GM19351 (cell line): ENCODE measurements around the gene MCM5.

Experiments used
- ATAC-seq: cut with Tn5 transposase; IDR thresholded peaks from one replicate; pipeline ENCODE4 v1.9.1; 2021; ENCODE audit warnings: mild to moderate bottlenecking, moderate library complexity; ENCODE audit not compliant: unreplicated experiment

MCM5 gene

GRCh38 chr22:35400501-35400790 lies 506 bp downstream of the MCM5 start:
- no peak for ATAC-seq

DNA sequence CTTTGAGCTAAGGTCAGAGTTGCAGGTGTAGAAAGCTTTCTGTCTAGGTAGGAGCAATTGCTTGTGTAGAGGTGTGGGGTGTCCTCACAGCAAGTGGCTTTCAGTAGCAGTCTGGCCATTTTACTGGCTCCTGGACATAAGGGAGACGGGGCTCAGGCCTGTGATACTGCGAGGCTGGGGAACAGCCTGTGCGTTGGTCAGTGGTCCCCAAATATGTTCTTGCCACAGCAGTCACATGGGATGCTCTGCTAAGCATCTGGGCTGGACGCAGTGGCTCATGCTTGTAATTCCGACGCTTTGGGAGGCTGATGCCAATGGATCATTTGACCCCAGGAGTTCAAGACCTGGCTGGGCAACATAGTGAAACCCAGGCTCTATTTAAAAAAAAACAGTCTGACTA lies 1.9 kb downstream of the MCM5 start:
- ATAC-seq, result no peak

DNA sequence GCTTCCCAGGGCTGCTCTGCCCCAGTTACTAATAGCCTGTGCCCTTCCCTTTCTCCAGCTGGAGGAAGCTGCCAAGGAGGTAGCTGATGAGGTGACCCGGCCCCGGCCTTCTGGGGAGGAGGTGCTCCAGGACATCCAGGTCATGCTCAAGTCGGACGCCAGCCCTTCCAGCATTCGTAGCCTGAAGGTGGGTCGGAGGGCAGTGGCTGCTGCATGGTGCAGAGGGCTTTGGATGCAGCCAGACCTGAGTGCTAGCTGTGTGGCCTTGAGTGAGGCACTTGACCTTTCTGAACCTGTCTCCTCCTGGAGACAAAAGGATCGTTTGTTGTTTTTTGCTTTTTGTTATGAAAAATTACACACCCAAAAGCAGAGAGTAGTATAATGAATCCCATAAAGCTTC lies 3.4 kb downstream of the MCM5 start:
- no peak for ATAC-seq

DNA sequence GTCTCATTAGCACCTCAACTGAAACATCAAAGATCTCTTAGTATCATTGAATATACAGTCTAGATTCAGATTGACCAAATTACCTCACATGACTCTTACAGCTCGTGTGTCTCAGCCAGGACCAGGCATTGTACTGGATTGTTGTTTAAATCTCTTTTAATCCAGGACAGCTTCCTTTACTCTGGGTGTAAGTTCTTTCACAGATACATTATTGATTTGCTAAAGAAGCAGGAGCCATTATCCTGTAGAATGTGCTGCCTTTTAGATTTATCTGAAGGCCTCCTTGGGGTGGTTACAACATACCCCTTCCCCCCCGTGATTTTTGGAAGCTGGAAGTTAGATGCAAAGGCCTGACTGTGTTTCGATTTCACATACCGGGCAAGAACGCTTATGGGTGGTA lies 4.2 kb downstream of the MCM5 start:
- ATAC-seq, result no peak

DNA sequence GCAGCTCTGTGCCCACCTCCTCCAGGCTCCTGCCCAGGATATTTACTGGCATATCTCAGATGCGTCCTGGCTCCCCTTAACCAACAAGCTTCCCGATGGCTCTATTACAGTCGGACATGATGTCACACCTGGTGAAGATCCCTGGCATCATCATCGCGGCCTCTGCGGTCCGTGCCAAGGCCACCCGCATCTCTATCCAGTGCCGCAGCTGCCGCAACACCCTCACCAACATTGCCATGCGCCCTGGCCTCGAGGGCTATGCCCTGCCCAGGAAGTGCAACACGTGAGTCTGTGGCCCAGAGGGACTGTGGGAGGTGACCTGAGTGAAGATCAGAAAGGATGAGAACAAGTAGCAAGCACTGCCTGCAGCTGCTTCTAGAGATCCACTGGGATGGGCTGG lies 6.5 kb downstream of the MCM5 start:
- no peak for ATAC-seq

- ATAC-seq, result no peak
These were observed 7.4 kb downstream of the MCM5 start for GRCh38 chr22:35407362-35407761.

GRCh38 chr22:35409783-35410662 lies 10.1 kb downstream of the MCM5 start:
- ATAC-seq, result peak; percentile 72

GRCh38 chr22:35410663-35411034 lies 10.7 kb downstream of the MCM5 start:
- no peak for ATAC-seq

DNA sequence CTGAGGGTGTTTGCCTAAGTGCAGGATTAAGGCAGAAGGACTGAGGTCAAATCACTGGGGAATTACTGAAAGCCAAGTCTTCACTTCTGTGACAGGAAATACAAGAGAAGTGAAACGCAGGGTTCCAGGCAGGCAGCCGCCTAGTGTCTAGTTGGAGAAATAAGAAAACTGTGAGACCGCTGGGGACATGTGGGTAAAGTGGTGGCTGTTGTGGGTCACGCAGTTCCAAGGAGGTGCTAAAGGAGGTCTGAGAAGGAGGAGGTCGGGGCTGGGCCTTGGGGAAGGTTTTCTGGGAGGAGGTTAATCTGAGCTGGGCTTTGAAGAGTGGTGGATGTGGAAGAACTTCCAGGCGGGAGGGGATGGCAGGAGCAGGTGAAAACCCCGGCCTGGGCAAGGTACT lies 11.2 kb downstream of the MCM5 start:
- no peak for ATAC-seq

- ATAC-seq, result no peak
These were observed 13.7 kb downstream of the MCM5 start for GRCh38 chr22:35413624-35414023.

GRCh38 chr22:35417606-35418005 lies 17.7 kb downstream of the MCM5 start:
- ATAC-seq, result no peak

DNA sequence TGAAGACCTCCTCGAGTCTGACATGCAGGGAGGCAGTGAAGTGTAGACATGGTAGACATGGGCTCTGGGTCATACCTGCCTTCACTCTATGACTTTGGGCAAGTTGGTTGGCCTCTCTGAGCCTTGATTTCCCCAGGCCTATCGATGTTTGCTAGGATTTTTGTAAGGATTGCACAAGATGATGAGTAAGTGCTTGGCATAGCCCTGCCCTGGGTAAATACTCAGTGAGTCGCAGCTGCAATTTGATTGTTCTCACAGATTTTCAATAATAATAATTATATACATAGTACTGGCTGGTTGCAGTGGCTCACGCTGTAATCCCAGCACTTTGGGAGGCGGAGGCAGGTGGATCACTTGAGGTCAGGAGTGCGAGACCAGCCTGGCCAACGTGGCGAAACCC lies 18.1 kb downstream of the MCM5 start:
- ATAC-seq, result no peak

DNA sequence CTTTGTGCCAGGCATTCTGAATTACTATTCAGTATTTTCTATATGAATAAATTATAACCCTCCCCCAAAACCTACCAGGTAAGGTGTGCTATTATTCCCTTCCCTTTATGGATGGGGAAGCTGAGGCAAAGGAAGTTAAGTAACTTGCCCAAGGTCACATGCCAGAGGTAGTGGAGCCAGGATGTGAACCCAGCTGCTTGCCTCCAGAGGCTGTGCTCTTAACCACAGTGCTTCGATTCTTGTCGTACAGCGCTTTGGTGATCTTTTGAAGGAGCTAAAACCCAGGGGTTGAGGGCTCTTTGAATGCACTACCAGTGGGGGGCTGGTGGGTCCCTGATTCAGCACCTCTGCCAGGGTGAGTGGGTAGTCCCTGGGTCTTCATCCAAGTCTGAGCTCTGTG lies 18.8 kb downstream of the MCM5 start:
- no peak for ATAC-seq

GRCh38 chr22:35419756-35420155 lies 19.8 kb downstream of the MCM5 start:
- ATAC-seq, result no peak

DNA sequence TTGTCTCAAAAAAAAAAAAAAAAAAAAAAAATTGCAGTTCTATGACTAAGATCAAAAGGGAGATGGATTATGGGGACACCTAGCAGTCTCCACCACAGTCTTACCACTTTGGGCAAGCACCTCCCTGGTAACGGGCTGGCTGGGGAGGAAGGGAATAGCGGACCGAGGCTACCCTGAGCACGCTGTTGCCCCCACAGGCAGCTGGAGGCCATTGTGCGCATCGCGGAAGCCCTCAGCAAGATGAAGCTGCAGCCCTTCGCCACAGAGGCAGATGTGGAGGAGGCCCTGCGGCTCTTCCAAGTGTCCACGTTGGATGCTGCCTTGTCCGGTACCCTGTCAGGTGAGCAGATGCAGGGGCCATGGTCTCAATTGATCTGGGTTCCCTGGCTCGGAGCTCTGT lies 21.2 kb downstream of the MCM5 start:
- ATAC-seq, result no peak

- no peak for ATAC-seq
These were observed 22.2 kb downstream of the MCM5 start for GRCh38 chr22:35422145-35422544.

DNA sequence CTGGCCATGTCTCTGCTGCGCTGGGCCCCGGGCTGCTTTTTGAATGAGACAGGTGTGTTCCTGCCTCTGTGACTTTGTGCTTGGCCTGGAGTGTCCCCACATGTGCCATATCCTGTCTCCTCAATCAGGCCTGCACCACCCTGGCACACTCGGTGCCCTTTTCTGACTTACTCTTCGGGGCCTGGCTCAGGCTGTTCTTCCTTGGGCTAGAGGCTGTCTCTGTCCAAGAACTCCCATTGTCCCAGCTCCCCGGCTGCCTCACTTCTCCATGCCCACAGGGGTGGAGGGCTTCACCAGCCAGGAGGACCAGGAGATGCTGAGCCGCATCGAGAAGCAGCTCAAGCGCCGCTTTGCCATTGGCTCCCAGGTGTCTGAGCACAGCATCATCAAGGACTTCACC lies 23.0 kb downstream of the MCM5 start:
- ATAC-seq, result no peak

GRCh38 chr22:35424081-35424480 lies 24.1 kb downstream of the MCM5 start:
- no peak for ATAC-seq

- no peak for ATAC-seq
These were observed 24.8 kb downstream of the MCM5 start for GRCh38 chr22:35424761-35425160.

- no peak for ATAC-seq
These were observed 25.6 kb downstream of the MCM5 start for GRCh38 chr22:35425546-35425945.

- no peak for ATAC-seq
These were observed 26.2 kb downstream of the MCM5 start for GRCh38 chr22:35425971-35426800.

DNA sequence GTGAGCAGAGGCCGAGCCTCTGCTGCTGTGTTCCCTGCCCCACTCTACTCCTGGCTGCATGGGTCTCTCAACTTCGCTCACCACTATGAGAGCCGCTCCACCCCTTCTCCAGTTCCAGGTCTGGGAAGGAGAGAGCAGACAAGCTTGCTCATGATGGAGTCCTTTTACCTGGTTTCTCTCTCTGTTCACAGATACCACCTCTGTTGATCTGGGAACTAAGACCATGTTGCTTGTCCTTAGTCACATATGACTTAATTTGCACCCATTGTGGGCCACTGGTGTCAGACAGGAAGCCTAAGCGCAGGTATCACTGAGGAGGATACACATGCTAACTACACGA lies 26.8 kb downstream of the MCM5 start:
- no peak for ATAC-seq
